ENCODE data around the gene SRSF4.
"Not testable (repeated sequence)": the region's sequence is repeated elsewhere in the genome, so short reads cannot be mapped to it uniquely, and the experiment has no call there.

Gene SRSF4

DNA sequence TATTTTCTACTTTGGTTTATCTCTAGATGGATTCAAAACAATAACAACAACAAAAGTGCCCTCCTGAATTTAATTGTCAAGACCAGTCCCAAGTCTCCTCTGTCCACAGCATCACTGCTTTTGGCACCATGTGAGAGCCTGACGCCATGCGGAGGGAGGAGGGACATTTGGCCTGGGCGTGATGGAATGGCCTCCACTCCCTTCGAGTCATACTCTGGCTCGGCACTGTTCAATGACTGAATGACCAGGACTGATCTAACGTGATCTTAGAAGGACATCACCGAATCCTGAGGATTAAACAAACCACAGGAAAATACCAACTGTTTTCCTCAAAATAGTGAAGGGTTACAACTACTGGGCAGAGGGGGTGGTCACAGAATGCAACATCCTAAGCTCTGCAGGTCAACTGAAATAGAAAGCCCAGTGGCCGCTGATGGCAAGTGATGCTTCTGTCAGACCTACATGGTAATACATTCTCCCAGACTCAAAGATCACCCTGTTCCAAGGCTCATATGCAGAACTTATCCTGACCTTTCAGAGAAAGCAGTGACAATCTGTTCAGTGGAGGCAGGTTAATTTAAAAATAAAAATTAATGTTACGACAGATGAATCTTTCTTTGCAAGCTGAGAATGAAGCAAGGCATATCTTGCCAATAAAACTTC, 19.1 kb downstream of the SRSF4 start:
- no peak for DNase-seq

GRCh38 chr1:29162025-29162424, 19.7 kb downstream of the SRSF4 start:
- no peak for DNase-seq

DNA sequence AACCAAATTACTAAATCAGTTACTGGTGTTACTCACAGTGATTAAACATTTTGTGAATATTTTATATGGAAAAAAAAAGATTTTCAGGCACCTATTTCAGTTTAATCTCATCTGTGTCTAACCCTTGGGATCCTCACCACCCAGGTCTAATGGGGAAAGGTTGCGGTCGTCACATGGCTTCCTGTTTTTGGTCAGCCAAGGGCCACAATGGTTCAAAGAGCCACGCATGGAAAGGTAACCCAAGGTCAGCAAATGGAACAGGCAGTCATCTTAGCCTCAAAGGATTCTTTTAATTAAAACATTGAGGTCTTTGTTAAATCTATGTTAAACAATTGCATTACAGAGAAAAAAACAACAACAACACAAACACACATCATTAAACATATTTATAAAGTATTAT, 21.9 kb downstream of the SRSF4 start:
- DNase-seq = no peak

- DNase-seq = no peak
These were observed 24.5 kb downstream of the SRSF4 start for GRCh38 chr1:29157269-29157601.

- DNase-seq = no peak
These were observed 25.0 kb downstream of the SRSF4 start for GRCh38 chr1:29156543-29157268.

GRCh38 chr1:29152046-29152805, 29.5 kb downstream of the SRSF4 start:
- no peak for DNase-seq

- not testable (repeated sequence) for DNase-seq
These were observed 31.4 kb downstream of the SRSF4 start for GRCh38 chr1:29150346-29150745.

DNA sequence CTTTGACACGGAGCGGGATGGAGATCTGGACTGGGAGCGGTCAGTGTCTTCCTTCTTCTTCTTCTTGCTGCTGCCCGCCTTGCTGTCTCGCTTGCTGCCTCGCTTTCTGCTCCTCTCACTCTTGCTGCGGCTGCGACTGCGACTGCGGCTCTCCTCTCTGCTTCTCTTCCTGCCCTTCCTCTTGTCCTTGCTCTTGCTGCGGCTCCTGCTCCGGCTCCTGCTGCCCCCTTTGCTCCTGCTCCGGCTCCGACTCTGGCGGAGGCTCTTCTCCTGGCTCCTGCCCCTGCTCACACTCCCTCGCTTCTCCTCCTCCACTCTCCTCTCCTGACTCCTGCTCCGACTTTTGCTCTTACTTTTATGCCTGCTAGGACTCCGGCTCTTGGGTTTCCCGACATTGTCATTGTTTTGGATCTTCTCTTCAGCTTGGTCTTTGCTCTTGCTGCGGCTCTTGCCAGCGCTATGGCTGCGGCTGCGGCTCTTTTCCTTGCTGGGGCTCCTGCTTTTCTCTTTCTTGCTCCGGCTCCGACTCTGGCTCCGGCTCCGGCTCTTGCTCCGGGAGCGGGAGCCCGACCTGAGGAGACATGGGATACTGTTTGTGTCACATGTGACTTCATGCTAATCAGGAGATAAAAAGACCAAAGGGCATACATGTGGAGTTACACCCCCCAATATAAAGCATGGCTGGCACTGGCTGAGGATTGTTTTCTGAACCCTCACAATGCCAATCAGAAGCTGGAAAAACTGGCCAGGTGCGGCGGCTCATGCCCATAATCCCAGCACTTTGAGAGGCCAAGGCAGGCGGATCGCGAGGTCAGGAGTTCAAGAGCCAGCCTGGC, 32.8 kb downstream of the SRSF4 start:
- DNase-seq = no peak

- no peak for DNase-seq
These were observed 35.8 kb downstream of the SRSF4 start for GRCh38 chr1:29145739-29146437.

DNA sequence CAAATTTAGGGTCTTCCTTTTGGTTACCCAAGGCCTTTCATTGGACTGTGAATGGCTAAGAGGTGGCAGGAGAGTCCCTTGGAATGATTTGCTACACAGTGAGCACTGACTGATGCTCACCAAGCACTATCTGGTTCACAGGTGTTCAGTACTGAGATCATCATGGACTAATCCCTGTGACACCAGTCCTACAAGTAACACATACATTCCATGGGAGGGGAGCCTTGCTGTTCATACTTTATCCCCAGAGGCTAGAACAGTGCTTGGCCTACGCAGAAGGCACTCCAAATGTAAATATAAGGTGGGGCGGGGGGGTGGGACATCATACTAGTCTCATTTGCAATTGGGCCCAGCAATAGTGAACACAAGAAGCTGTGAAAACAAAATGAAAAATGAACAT, 37.5 kb downstream of the SRSF4 start:
- DNase-seq = no peak

DNA sequence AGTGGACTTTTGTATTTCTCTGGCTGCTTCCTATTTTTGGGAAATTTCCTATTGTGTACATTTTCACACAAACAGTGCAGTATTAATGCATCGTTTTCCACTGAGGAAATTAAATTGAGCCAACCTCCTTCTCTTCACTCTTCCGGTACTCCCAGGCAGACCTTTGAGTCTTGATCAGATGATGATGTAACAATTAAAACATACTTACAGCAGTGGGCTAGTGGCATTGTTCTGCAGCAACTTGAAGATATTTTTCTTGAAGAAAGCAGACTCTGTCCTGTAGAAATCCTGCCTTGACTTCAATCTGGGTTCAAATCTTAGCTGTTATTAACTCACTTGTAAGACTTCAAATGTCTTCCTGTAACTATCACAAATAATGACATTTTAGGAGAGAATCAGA, 39.0 kb downstream of the SRSF4 start:
- no peak for DNase-seq

DNA sequence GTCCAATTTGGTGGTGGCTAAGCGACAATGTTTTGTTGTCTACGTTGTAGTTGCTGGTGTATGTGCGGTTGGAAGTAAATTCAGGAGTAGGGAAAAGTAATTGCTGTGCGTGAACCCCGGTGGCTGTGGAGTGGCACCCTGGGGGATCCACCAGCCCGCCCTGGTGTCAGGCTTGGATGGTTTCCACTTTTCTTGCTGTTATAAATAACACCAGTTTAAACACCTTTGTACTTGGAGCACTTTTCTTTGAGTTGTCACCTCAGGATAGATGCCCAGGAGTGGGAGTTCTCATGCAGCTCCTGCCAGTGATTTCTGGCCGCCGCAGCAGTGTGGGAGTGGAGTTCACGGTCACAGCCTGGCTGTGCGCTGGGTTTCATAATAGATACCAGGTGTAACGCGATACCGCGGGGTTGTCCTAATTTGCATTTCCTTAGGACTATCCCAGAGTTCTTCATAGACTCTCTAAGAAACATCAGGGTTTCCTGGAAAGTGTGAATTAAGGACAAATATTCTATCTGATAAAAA, 45.2 kb downstream of the SRSF4 start:
- no peak for DNase-seq

- no peak for DNase-seq
These were observed 47.0 kb downstream of the SRSF4 start for GRCh38 chr1:29134695-29135028.

DNA sequence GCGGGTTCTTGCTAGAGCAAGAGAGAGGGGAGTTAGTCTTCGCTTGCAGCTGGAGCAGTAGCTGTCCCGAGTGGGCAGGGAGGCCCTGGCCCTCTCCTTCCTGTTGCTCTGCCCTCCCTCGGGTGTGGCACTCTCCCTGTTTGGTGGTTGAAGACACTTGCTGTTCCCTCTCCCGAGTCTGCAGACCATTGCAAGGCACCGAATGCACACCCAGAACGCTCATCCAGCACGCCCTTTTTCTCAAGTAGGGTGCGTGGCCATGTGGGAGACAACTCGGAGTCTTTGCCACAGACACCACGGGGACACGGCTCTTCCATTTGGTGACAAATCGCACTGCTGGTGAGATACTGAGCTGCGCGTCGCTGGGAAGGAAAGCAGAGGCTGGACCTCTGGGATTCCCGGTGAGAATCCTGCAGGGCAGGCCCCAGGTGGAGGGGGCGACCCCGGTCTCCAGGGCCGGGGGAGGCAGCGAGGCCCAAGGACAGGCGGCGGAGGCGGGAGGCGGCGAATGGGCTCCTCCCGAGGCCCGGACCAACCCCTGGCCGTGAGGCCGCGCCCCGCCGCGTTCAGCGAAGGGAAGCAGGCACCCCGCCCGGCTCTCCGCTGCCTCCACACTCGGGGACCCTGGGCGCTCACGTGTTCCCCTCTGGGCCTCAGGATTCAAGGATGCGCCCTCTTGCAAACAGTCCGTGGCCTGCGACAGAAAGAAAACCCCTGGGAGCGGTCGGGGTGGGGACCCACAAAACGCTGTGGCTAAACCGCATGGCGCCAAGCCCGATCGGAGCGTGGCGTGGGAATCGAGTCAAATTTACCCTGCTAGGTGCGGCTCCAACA, 47.6 kb downstream of the SRSF4 start:
- DNase-seq = no peak

DNA sequence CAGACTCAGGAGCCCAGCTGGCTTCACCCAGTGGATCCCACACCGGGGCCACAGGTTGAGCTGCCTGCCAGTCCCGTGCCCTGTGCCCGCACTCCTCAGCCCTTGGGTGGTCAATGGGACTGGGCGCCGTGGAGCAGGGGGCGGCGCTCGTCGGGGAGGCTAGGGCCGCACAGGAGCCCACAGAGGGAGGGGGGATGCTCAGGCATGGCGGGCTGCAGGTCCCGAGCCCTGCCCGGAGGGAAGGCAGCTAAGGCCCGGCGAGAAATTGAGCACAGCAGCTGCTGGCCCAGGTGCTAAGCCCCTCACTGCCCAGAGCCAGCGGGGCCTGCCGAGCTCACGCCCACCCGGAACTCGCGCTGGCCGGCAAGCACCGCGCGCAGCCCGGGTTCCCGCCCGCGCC, 50.6 kb downstream of the SRSF4 start:
- not testable (repeated sequence) for DNase-seq

DNA sequence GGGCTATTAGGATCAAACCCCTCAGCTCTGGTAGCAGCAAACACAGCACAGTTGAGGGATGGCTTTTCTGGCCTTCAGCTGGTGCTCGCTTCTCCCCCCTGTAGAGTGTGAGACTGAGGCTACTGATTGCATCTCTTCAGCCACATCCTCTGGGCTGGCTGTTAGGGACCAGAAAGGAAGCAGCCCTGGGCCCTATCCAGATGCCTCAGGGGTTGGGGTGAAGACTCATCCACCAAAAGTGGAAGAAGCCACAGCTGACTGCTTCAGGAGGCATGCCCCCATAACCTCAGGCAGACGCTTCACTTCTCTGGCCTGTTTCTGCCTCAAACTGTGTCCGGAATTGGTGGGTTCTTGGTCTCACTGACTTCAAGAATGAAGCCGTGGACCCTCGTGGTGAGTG, 51.8 kb downstream of the SRSF4 start:
- no peak for DNase-seq

DNA sequence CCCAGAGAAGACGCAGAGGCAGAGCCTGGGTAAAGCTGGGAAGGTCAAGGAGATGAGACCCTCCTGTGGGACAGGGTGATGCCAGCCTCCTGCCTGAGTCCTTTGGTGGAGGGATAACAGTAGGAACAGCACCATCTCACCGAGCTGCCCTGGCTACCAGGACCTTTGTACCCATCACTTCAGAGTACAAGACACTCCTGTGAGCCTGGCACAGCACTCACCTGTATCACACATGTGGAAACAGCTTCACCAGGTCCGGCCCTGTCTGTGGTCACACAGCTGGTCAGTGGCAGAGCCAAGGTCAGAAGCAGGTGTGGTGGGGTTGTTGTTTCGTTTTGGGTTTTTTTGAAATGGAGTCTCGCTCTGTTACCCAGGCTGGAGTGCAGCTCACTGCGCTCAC, 53.0 kb downstream of the SRSF4 start:
- no peak for DNase-seq

DNA sequence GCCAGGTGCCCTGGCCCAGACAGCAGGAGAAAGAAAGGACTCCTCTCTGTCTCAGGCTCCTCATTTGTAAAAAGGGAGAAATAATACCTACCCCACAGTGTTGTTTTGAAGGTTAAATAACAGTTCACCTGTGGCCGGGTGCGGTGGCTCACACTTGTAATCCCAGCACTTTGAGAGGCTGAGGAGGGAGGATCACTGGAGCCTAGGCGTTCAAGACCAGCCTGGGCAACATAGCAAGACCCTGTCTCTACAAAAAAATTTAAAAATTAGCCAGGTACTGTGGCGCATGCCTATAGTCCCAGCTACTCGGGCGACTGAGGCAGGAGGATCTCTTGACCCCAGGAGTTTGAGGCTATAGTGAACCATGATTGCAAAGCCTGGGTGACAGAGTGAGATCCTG, 55.5 kb downstream of the SRSF4 start:
- no peak for DNase-seq

- no peak for DNase-seq
These were observed 55.9 kb downstream of the SRSF4 start for GRCh38 chr1:29125788-29126187.

DNA sequence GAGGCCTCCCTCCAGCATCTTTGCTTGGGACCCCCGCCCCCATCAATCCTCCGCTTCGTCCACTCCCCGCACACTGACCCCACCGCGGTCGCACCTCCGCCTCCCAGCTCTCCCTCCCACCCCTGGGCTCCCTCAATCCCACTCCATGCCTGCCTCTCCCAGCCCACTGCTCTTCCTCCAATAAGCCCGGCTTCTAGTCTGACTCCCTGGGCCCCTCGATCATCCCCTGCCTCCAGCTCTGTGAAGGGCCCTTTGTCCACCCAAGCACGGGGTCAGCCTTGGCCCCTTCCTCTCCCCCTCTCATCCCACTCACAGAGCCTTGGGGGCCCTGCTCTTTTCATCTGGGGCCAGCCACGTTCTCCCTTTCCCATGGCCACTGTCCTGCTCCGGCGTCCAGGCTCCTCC, 56.5 kb downstream of the SRSF4 start:
- no peak for DNase-seq

Measured in NCI-H1436 (cell line).